HEK293T (cell line): ENCODE results near the gene DYNLL2.

Experiments
- BHLHE40 ChIP-seq: fragments of 450-650 bp; IDR thresholded peaks from 2 replicates; pipeline ENCODE4 v1.6.1; 2016; ENCODE audit warnings: mild to moderate bottlenecking, moderate library complexity, borderline replicate concordance
- FOXK2 ChIP-seq: fragments of 450-650 bp; IDR thresholded peaks from 2 replicates; pipeline ENCODE4 v1.6.1; 2016; ENCODE audit warnings: mild to moderate bottlenecking
- HDGF ChIP-seq: fragments of 450-650 bp; IDR thresholded peaks from 2 replicates; pipeline ENCODE4 v1.6.1; 2017; ENCODE audit warnings: antibody characterized with exemption, borderline replicate concordance
- LEF1 ChIP-seq: fragments of 450-650 bp; IDR thresholded peaks from 2 replicates; pipeline ENCODE4 v1.6.1; 2017; ENCODE audit warnings: mild to moderate bottlenecking, borderline replicate concordance
- NFRKB ChIP-seq: fragments of 450-650 bp; IDR thresholded peaks from 2 replicates; pipeline ENCODE4 v1.6.1; 2016; ENCODE audit warnings: mild to moderate bottlenecking, moderate library complexity
- SP1 ChIP-seq: fragments of 450-650 bp; IDR thresholded peaks from 2 replicates; pipeline ENCODE4 v1.6.1; 2017
- SUZ12 ChIP-seq: fragments of 450-650 bp; IDR thresholded peaks from 2 replicates; pipeline ENCODE4 v1.6.1; 2016; ENCODE audit warnings: mild to moderate bottlenecking
- ZNF384 ChIP-seq: fragments of 450-650 bp; IDR thresholded peaks from 2 replicates; pipeline ENCODE4 v1.6.1; 2016

- TF ChIP-seq NFRKB (no peak), HDGF (no peak), LEF1 (no peak), BHLHE40 (no peak), FOXK2 (no peak), SP1 (no peak), SUZ12 (no peak), ZNF384 (no peak)
Measured at GRCh38 chr17:58084317-58084981, 1.2 kb downstream of the DYNLL2 start.
